ENCODE measurements around the gene SAXO2.
"Not testable (repeated sequence)": the region's sequence is repeated elsewhere in the genome, so short reads cannot be mapped to it uniquely, and the experiment has no call there.

GRCh38 chr15:82332711-82333602 is 70.3 kb downstream of the SAXO2 start:
- not testable (repeated sequence) for TF ChIP-seq POLR2A (IDR thresholded peaks at IDR 0.05; ENCODE audit: low read depth, low read length); CTCF (IDR thresholded peaks at IDR 0.05; ENCODE audit: extremely low read depth in 1 of 2, insufficient read depth in 1 of 2, low read depth in 1 of 2, low read length in 2 of 2)
